Naive thymus-derived CD4-positive, alpha-beta T cell (primary cell): ENCODE results near the gene IRGQ. TPM values are rescaled to one million over a fixed set of nuclear protein-coding genes. Genes with fewer than 3 reads are reported as not detected.
"Not testable (repeated sequence)": the region's sequence is repeated elsewhere in the genome, so short reads cannot be mapped to it uniquely, and the experiment has no call there.

Source experiments
- ATAC-seq: fragments of 150-1000 bp; cut with Tn5 transposase; 2 replicates; pipeline ENCODE4 v1.10.0; 2021; ENCODE audit warnings: mild to moderate bottlenecking, moderate library complexity
- CTCF ChIA-PET: fragments of 350-600 bp; sonication (Branson Sonifier 250); formaldehyde crosslinking; loops from one replicate; lab custom pipeline; 2021; ENCODE audit warnings: antibody characterized with exemption; lab: Charles Lee
- POLR2A ChIA-PET: fragments of 350-600 bp; sonication (Branson Sonifier 250); formaldehyde crosslinking; loops from one replicate; lab custom pipeline; 2021; ENCODE audit warnings: antibody characterized with exemption, inconsistent platforms; lab: Charles Lee
- DNase-seq, 9 donors: peaks; one replicate each; pipeline versions ENCODE4 v3.0.0 to v3.0.0-alpha.2; 2020 to 2022; ENCODE audit warnings: mixed read lengths in 1 of 9
- H3K27ac ChIP-seq: one replicate; pipeline ENCODE4 v1.7.0; 2013; ENCODE audit warnings: mild to moderate bottlenecking, low read depth, low read length, moderate library complexity
- H3K27me3 ChIP-seq, 2 donors: one replicate each; pipeline ENCODE4 v1.7.0; 2013; ENCODE audit warnings: low read length in 2 of 2, mild to moderate bottlenecking in 2 of 2, moderate library complexity in 2 of 2; ENCODE audit not compliant: control insufficient read depth in 2 of 2, insufficient read depth in 2 of 2
- H3K36me3 ChIP-seq, 3 experiments: 1 replicate in 2 of 3; 2 replicates in 1 of 3; pipeline ENCODE4 v1.7.0; 2013; ENCODE audit warnings: low read length in 3 of 3, mild to moderate bottlenecking in 3 of 3, moderate library complexity in 1 of 3; ENCODE audit not compliant: insufficient read depth in 3 of 3, control insufficient read depth in 2 of 3
- H3K4me1 ChIP-seq, 2 donors: one replicate each; pipeline ENCODE4 v1.7.0; 2013; ENCODE audit warnings: low read length in 2 of 2, mild to moderate bottlenecking in 2 of 2, moderate library complexity in 1 of 2; ENCODE audit not compliant: control insufficient read depth in 2 of 2, insufficient read depth in 2 of 2
- H3K4me3 ChIP-seq: 2 replicates; pipeline ENCODE4 v1.7.0; 2013; ENCODE audit warnings: mild to moderate bottlenecking, low read length
- H3K9me3 ChIP-seq, 3 experiments: 1 replicate in 2 of 3; 2 replicates in 1 of 3; pipeline ENCODE4 v1.7.0; 2013; ENCODE audit warnings: low read length in 3 of 3; ENCODE audit not compliant: control insufficient read depth in 2 of 3
- H3K27ac Mint-ChIP-seq, 9 donors: one replicate each; pipeline ENCODE4 v1.8.0; 2020 to 2022; ENCODE audit warnings: mixed read lengths in 9 of 9, mild to moderate bottlenecking in 8 of 9, moderate library complexity in 5 of 9, inconsistent platforms in 2 of 9
- H3K27me3 Mint-ChIP-seq, 5 donors: one replicate each; pipeline ENCODE4 v1.8.0; 2021 to 2022; ENCODE audit warnings: mixed read lengths in 5 of 5, mild to moderate bottlenecking in 1 of 5
- H3K36me3 Mint-ChIP-seq, 5 donors: one replicate each; pipeline ENCODE4 v1.8.0; 2020 to 2022; ENCODE audit warnings: mixed read lengths in 5 of 5, mild to moderate bottlenecking in 3 of 5, inconsistent platforms in 1 of 5
- H3K4me1 Mint-ChIP-seq, 7 donors: one replicate each; pipeline ENCODE4 v1.8.0; 2020 to 2022; ENCODE audit warnings: mixed read lengths in 7 of 7, mild to moderate bottlenecking in 3 of 7, inconsistent platforms in 1 of 7
- H3K4me3 Mint-ChIP-seq, 10 donors: one replicate each; pipeline ENCODE4 v1.8.0; 2020 to 2022; ENCODE audit warnings: mild to moderate bottlenecking in 10 of 10, mixed read lengths in 10 of 10, moderate library complexity in 6 of 10, inconsistent platforms in 2 of 10
- H3K9me3 Mint-ChIP-seq, 11 donors: one replicate each; pipeline ENCODE4 v1.8.0; 2020 to 2022; ENCODE audit warnings: mixed read lengths in 11 of 11, mild to moderate bottlenecking in 4 of 11, inconsistent platforms in 1 of 11, moderate library complexity in 1 of 11
- intact Hi-C, 2 donors: fragments of 100-400 bp; cut with micrococcal nuclease; formaldehyde crosslinking; loops; one replicate each; pipeline ENCODE4 v1.15.1; 2023
- polyA plus RNA-seq, 2 donors: library from polyadenylated mRNA; unstranded; fragments of 300-500 nt; fragmentation: Illumina TruSeq; gene quantifications; one replicate each; pipeline ENCODE4 v1.2.3, GENCODE V29; 2021
- total RNA-seq, 6 experiments: library from RNA in 5 of 6; stranded (reverse) in 5 of 6; gene quantifications; 1 replicate in 5 of 6; 2 replicates in 1 of 6; pipeline ENCODE4 v1.2.3 and lab custom pipeline; 2021 to 2026

IRGQ gene
- total and polyA plus RNA-seq, 7 experiments from 2014 or later, result 0.32 to 43.8 (median 13.7) TPM

GRCh38 chr19:43605875-43606568, 10.1 kb upstream of the IRGQ start:
- no peaks in the 10 kb centered on the region for H3K9me3 Mint-ChIP-seq
- POLR2A ChIA-PET, result interaction anchor here (0.6 to 1.0 kb wide), 3 partner anchors 9 to 115 kb away, joined by 3 to 5 read pairs (median 3); no protein-coding TSS in a partner anchor
- H3K27me3 Mint-ChIP-seq, result no peaks in the 10 kb centered on the region
- CTCF ChIA-PET, result interaction anchor here (1.5 kb wide), 1 partner anchor 12 kb away, joined by 3 read pairs; no protein-coding TSS in a partner anchor
- intact Hi-C loops, result no loop called here
- Histone ChIP-seq H3K4me3 (no peak overlapping the region), H3K27me3 (no peaks in the 10 kb centered on the region), H3K4me1 (no peaks in the 10 kb centered on the region), H3K27ac (peak overlapping the region; percentile 17), H3K9me3 (no peaks in the 10 kb centered on the region), H3K36me3 (peaks cover 0 to 49% (median 13%) of the 10 kb centered on the region in 3 experiments)
- H3K27ac Mint-ChIP-seq, result peak overlapping the region in 8 of 9 donors; percentile 20 to 71 (median 27)
- peaks cover 0 to 13% (median 6%) of the 10 kb centered on the region in 7 donors for H3K4me1 Mint-ChIP-seq
- ATAC-seq (no peak), DNase-seq (no peak)
- H3K36me3 Mint-ChIP-seq, result peaks cover 0 to 24% (median 2%) of the 10 kb centered on the region in 5 donors
- no peak overlapping the region for H3K4me3 Mint-ChIP-seq

- H3K9me3 ChIP-seq, H3K36me3 Mint-ChIP-seq, H3K27me3 Mint-ChIP-seq, H3K27ac ChIP-seq, ATAC-seq, DNase-seq, H3K27me3 ChIP-seq, H3K4me3 ChIP-seq, intact Hi-C loops, H3K4me3 Mint-ChIP-seq, H3K9me3 Mint-ChIP-seq: not testable (repeated sequence)
- Histone ChIP-seq H3K4me1 (peaks cover 16 to 22% of the 10 kb centered on the region in 2 donors), H3K36me3 (peaks cover 6 to 46% (median 12%) of the 10 kb centered on the region in 3 experiments)
- Mint-ChIP-seq H3K4me1 (peaks cover 19 to 33% (median 29%) of the 10 kb centered on the region in 7 donors), H3K27ac (peak overlapping the region in 3 of 9 donors; percentile 12 to 79 (median 34))
- CTCF ChIA-PET, result interaction anchor here (1.0 kb wide), 1 partner anchor 68 kb away, joined by 4 read pairs; no protein-coding TSS in a partner anchor
- POLR2A ChIA-PET, result interaction anchor here (0.6 to 1.1 kb wide), 3 partner anchors 9 to 16 kb away, joined by 3 to 5 read pairs (median 4); no protein-coding TSS in a partner anchor
Observed at GRCh38 chr19:43600326-43600725, 4.4 kb upstream of the IRGQ start.

GRCh38 chr19:43599635-43600295, 3.8 kb upstream of the IRGQ start:
- H3K27ac ChIP-seq, result no peak overlapping the region
- Mint-ChIP-seq H3K9me3 (peaks cover 0 to 5% (median 0%) of the 10 kb centered on the region in 11 donors), H3K36me3 (peaks cover 0 to 9% (median 4%) of the 10 kb centered on the region in 5 donors), H3K27ac (peak overlapping the region in 5 of 9 donors; percentile 19 to 79 (median 65)), H3K27me3 (peaks cover 0 to 4% (median 0%) of the 10 kb centered on the region in 5 donors), H3K4me1 (peaks cover 19 to 36% (median 29%) of the 10 kb centered on the region in 7 donors), H3K4me3 (no peak overlapping the region)
- H3K9me3 ChIP-seq, result no peaks in the 10 kb centered on the region
- peaks cover 6 to 46% (median 12%) of the 10 kb centered on the region in 3 experiments for H3K36me3 ChIP-seq
- intact Hi-C loops, result loop anchor here in 1 of 2 donors (5.0 kb wide), 1 partner anchor 137 kb away; no protein-coding TSS in a partner anchor
- H3K4me1 ChIP-seq, result peaks cover 16 to 24% of the 10 kb centered on the region in 2 donors
- H3K27me3 ChIP-seq, result no peaks in the 10 kb centered on the region
- DNase-seq, result no peak
- ChIA-PET POLR2A (interaction anchor here (0.6 to 1.1 kb wide), 3 partner anchors 10 to 65 kb away, joined by 4 to 5 read pairs (median 5); no protein-coding TSS in a partner anchor), CTCF (interaction anchor here (1.0 kb wide), 1 partner anchor 69 kb away, joined by 4 read pairs; no protein-coding TSS in a partner anchor)
- no peak for ATAC-seq
- no peak overlapping the region for H3K4me3 ChIP-seq

- Histone ChIP-seq H3K4me1 (peaks cover 16 to 28% of the 10 kb centered on the region in 2 donors), H3K4me3 (no peak overlapping the region), H3K36me3 (peaks cover 6 to 47% (median 12%) of the 10 kb centered on the region in 3 experiments), H3K9me3 (no peaks in the 10 kb centered on the region), H3K27me3 (no peaks in the 10 kb centered on the region), H3K27ac (peak overlapping the region; percentile 95)
- Mint-ChIP-seq H3K4me3 (peak overlapping the region in 3 of 10 donors; percentile 84 to 98 (median 94)), H3K27ac (peak overlapping the region in 5 of 9 donors; percentile 98 to 100 (median 100)), H3K4me1 (peaks cover 22 to 42% (median 33%) of the 10 kb centered on the region in 7 donors), H3K36me3 (peaks cover 0 to 9% (median 3%) of the 10 kb centered on the region in 5 donors), H3K27me3 (peaks cover 0 to 4% (median 0%) of the 10 kb centered on the region in 5 donors), H3K9me3 (peaks cover 0 to 5% (median 0%) of the 10 kb centered on the region in 11 donors)
- POLR2A ChIA-PET, result interaction anchor here (1.0 to 5.0 kb wide), 2 partner anchors 24 to 71 kb away, joined by 3 to 51 read pairs; partner anchors contain the start of genes PINLYP, PLAUR and XRCC1
- intact Hi-C loops, result loop anchor here in 1 of 2 donors (5.0 kb wide), 1 partner anchor 136 kb away; no protein-coding TSS in a partner anchor
- ATAC-seq (no peak), DNase-seq (no peak)
- CTCF ChIA-PET, result interaction anchor here (5.5 kb wide), 1 partner anchor 43 kb away, joined by 122 read pairs; no protein-coding TSS in a partner anchor
Observed at GRCh38 chr19:43598445-43599240, 2.7 kb upstream of the IRGQ start.

- intact Hi-C loops, result loop anchor here in 1 of 2 donors (2.0 to 5.0 kb wide), 2 partner anchors 136 to 187 kb away; no protein-coding TSS in a partner anchor
Observed at GRCh38 chr19:43597876-43598275, 1.9 kb upstream of the IRGQ start.

More at GRCh38 chr19:43597876-43598275, 1.9 kb upstream of the IRGQ start:
- H3K27ac ChIP-seq, result peak overlapping the region; percentile 95
- POLR2A ChIA-PET, result interaction anchor here (0.6 to 5.0 kb wide), 6 partner anchors 9 to 72 kb away, joined by 3 to 51 read pairs (median 4); partner anchors contain the start of genes PINLYP, PLAUR and XRCC1
- DNase-seq (no peak), ATAC-seq (no peak)
- peaks cover 6 to 52% (median 11%) of the 10 kb centered on the region in 3 experiments for H3K36me3 ChIP-seq
- no peaks in the 10 kb centered on the region for H3K27me3 ChIP-seq
- CTCF ChIA-PET, result interaction anchor here (0.5 to 5.5 kb wide), 4 partner anchors 23 to 166 kb away, joined by 3 to 122 read pairs (median 20); partner anchors contain the start of genes PINLYP and XRCC1
- Mint-ChIP-seq H3K9me3 (peaks cover 0 to 5% (median 0%) of the 10 kb centered on the region in 11 donors), H3K4me3 (peak overlapping the region; percentile 84 to 98 (median 95)), H3K27ac (peak overlapping the region; percentile 88 to 100 (median 99)), H3K36me3 (peaks cover 0 to 13% (median 3%) of the 10 kb centered on the region in 5 donors), H3K4me1 (peaks cover 25 to 47% (median 37%) of the 10 kb centered on the region in 7 donors), H3K27me3 (peaks cover 0 to 4% (median 0%) of the 10 kb centered on the region in 5 donors)
- H3K4me1 ChIP-seq, result peaks cover 16 to 28% of the 10 kb centered on the region in 2 donors
- peak overlapping the region; percentile 81 for H3K4me3 ChIP-seq
- H3K9me3 ChIP-seq, result no peaks in the 10 kb centered on the region
